EH (cell line): ENCODE measurements around the gene MDK.
A peak's percentile ranks its signal among the peaks of the same experiment; 100 is the strongest.

ENCODE experiments used
- DNase-seq: peaks from one replicate; pipeline ENCODE4 v3.0.0-alpha.2; 2015; ENCODE audit warnings: low read depth

Gene MDK

GRCh38 chr11:46383404-46383758, 1.9 kb downstream of the MDK start:
- DNase-seq: no peak

GRCh38 chr11:46383974-46384701, 2.7 kb downstream of the MDK start:
- no peak for DNase-seq

DNA sequence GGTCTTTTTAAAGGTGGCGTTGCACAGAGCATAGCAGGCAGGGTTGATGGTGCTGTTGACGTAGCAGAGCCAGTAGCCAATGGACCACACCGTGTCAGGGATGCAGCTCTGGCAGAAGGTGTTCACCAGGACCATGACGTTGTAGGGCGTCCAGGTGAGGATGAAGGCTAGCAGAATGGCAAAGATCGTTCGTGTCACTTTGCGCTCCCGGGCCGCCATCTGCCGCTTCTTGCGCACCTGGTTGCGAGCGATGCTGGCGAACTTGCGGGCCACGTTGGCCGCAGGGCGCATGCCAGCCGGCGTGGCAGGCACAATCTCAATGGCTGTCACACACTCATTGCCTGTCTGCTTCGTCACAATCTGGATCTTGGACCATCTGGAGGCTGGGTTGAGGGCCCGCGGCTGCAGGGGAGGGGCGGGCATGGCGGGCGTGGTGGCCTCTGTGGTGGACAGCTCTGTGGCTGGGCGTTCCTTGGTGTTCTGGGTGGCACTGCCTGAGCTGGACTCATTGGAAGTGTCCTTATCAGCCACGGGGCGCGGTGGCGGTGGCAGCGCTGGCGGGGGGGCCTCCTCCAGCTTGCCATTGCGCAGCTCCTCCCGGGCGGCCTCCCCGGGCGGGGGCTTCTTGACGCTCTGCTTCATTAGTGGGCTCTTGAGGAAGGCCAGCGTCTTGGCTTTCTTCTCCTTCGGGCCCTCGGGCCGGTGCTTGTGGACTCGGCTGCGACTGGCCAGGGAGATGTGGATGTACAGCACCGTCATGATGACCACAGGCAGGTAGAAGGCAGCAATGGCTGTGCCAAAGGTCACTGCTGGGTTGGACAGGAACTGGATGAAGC, 3.9 kb downstream of the MDK start:
- DNase-seq: no peak

- no peak for DNase-seq
Observed at GRCh38 chr11:46386005-46386578, 4.6 kb downstream of the MDK start.

GRCh38 chr11:46386674-46387073, 5.2 kb downstream of the MDK start:
- DNase-seq: peak; percentile 34

- no peak for DNase-seq
Observed at GRCh38 chr11:46387456-46387855, 6.0 kb downstream of the MDK start.

DNA sequence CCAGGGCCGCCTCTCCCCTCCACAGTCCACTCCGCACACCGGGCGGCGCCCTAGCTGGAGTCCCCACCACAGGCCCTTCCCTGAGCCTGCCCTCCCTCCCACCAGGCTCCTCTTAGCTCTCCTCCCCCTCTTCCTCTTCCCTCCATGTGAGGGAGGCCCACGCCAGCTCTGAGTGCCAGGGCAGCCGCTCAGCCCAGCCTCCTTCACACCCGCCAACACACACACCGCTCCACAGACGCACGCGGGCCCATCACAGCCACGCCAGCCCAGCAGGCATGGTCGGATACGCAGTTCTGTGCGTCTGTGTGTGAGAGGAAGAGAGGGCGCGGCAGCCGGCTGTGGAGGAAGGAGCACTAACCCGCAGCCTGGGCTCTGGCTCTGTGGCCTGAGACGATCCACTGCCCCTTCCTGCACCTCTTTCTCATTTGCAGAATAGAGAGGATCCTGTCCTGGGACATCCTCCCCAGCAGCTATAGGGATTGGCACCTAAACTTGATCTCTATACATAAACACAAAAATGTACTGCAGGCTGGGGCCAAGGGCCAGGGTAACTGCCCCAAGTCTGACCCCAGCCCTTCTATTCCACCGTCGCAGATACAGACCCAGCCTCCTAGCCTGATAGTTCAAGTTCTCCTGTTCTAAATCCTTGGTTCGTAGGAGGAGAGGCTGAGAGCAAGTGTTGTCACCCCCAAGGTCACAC, 6.6 kb downstream of the MDK start:
- DNase-seq: no peak

DNA sequence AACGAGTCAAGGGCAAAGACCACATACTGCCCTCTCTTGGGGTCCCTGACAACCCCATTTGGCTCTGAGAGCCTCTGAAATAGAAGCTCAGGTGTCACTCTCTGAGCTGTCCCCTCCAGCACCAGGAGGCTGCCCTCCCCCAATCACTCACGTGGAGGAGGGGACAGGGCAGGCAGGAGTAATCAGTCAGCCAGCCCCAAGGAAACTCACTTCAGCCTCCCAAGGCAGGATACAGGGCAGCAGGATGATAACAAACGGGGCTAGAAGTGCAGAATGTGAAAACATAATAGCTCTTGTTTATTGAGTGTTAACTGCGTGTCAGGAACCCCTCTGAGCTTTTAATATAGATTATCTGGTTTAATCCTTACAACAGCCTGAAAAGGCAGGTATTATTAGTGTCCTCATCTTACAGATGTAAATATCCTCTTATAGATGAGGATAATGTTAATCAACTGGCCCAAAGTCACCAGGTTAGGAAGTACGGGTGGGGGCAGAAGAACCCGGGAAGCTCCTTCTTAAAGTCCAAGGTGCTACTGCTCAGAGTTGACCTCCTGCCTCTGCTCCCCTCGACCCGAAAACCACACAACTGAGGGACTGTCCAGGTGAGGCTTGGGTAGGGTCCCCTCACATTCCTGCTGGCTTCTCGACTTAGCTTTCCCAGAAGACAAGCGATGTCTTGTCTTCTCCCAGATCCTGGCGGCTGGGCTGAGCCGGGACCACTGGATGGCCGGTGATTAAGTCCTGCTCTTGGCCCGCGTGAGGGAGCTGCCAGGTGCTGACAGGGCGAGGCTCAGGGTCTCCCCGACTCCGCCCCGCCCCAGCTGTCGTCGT, 7.4 kb downstream of the MDK start:
- DNase-seq: no peak

GRCh38 chr11:46389450-46390330, 8.2 kb downstream of the MDK start:
- DNase-seq: peak; percentile 70

GRCh38 chr11:46390331-46391171, 9.1 kb downstream of the MDK start:
- DNase-seq: no peak

DNA sequence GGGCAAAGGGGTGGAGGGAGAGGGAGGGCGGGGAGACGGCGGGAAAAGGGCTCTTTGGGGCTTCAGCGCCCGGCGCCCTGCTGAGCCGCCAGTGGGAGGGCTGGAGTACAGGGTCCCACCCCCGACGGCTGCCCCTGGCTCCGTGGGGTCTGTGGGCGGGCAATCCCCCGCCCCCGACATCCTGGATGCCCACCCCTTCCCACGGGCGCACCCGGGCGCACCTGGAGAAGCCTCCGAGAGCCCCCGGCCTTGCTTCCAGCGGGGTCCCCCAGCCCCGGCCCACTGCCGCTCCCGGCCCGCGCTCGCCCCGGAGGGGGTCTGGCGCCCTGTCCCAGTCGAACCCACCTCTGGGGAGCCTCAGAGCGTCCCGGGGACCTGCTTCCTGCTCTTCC, 9.7 kb downstream of the MDK start:
- DNase-seq: no peak

- peak; percentile 54 for DNase-seq
Observed at GRCh38 chr11:46391578-46392420, 10.3 kb downstream of the MDK start, which contains the start of gene CHRM4. TSS of gene CHRM4 (minus strand) at chr11:46391776. CDS start at chr11:46386557, 5,219 bp downstream.

DNA sequence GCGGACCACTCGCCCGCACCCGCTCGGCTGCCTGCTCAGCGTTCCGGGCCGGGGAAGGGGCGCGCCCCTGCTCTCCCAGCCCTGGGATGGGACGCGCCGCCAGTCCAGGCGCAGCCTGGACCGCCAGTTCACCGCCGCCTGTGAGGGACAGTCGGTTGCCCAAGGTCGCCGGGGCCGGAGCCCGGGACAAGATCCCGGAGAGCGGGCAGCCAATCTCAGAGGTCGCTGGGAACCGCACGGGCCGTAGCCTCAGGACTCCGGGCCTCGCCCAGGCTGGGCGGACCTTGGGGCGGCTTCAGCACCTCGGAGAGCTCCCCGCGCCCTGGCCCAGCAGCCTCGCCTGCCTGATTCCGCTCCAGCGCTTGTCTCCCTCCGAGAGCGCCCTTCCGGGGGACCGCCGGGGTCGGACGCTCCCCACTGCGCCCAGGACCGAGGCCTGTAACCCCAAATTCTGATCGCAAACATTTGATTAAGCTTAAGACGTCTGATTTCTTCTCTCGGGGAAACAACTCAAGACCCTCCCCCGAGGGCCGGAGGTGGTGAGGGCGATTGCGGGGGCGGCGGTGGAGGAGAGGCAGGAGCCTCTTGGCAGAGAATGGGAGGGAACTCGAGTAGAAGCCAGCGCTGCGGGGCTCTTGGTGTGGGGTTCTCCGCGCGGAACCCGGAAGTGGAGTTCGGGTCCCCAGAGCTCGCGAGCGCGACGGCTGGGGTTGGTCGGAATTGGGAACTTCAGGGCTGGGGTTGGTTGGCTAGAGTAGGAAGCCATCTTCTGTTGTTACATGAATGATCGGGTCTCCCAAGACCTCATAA, 11.2 kb downstream of the MDK start:
- DNase-seq: peak; percentile 84

DNA sequence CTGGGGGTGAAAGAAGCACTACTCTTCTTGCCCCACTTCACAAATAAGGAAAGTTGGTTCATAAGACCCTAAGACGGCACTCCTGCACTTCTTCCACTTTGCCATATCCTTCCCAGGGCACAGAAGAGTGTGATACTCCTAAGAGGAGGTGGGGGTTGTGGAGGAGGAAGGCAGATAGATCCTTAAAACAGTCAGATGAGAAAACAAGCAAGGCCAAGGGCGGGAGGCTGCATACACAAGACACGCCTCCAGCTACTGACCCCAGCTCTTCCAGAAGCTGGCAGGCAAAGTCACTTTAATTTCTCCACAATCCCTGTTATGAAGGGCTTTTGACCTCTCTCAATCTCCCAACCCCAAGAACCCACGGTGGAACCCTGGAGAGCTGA, 11.8 kb downstream of the MDK start:
- no peak for DNase-seq

DNA sequence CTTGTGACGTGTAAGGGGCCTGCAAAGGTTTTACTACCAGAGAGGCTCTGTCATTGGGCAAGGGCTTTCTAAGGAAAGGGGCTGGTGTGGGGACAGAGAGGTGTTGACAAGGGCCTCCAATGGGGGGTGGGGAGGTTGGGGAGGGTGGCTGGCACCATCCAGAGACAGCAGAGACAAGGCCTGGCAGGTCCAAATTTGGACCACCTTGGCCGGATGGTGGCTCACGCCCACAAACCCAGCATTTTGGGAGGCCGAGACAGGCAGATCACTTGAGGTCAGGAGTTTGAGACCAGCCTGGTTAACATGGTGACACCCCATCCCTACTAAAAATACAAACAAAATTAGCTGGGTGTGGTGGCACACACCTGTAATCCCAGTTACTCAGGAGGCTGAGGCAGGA, 12.3 kb downstream of the MDK start:
- no peak for DNase-seq

GRCh38 chr11:46397526-46397925, 16.1 kb downstream of the MDK start:
- no peak for DNase-seq

GRCh38 chr11:46402957-46403902, 21.8 kb downstream of the MDK start:
- no peak for DNase-seq
